Embryonic facial prominence (tissue), 1 donor: ENCODE measurements around the gene C20orf204.

Experiments
- DNase-seq: peaks from one replicate; pipeline ENCODE4 v3.0.0-alpha.2; 2016; ENCODE audit errors: extremely low spot score

Gene C20orf204

GRCh38 chr20:64027981-64028685 is 7.8 kb upstream of the C20orf204 start:
- DNase-seq, result no peak

- DNase-seq, result no peak
Measured at GRCh38 chr20:64029293-64030117, 6.5 kb upstream of the C20orf204 start.

GRCh38 chr20:64030371-64031134 is 5.4 kb upstream of the C20orf204 start:
- no peak for DNase-seq

GRCh38 chr20:64031822-64032314 is 4.1 kb upstream of the C20orf204 start:
- no peak for DNase-seq

- no peak for DNase-seq
Measured at GRCh38 chr20:64032706-64033624, 3.0 kb upstream of the C20orf204 start.

GRCh38 chr20:64033981-64034493 is 1.9 kb upstream of the C20orf204 start:
- no peak for DNase-seq

- DNase-seq, result no peak
Measured at GRCh38 chr20:64035066-64035932, 683 bp upstream of the C20orf204 start.

- DNase-seq, result no peak
Measured at GRCh38 chr20:64036346-64037198, 590 bp downstream of the C20orf204 start.

GRCh38 chr20:64037199-64037497 is 1.2 kb downstream of the C20orf204 start:
- DNase-seq, result no peak

GRCh38 chr20:64037498-64038213 is 1.7 kb downstream of the C20orf204 start:
- no peak for DNase-seq

- DNase-seq, result no peak
Measured at GRCh38 chr20:64038224-64038564, 2.2 kb downstream of the C20orf204 start.

GRCh38 chr20:64038565-64039292 is 2.7 kb downstream of the C20orf204 start:
- no peak for DNase-seq

GRCh38 chr20:64039293-64040160 is 3.5 kb downstream of the C20orf204 start:
- no peak for DNase-seq

- no peak for DNase-seq
Measured at GRCh38 chr20:64040231-64041039, 4.5 kb downstream of the C20orf204 start.

- no peak for DNase-seq
Measured at GRCh38 chr20:64041040-64041780, 5.2 kb downstream of the C20orf204 start.

- DNase-seq, result no peak
Measured at GRCh38 chr20:64041781-64042053, 5.7 kb downstream of the C20orf204 start.
